Measurements from ENCODE around the gene STX11. TPM values are rescaled to one million over a fixed set of nuclear protein-coding genes. Genes with fewer than 3 reads are reported as not detected.

The STX11 gene
- total RNA-seq, 1 donor from 2014 or later = 54.1 TPM

DNA sequence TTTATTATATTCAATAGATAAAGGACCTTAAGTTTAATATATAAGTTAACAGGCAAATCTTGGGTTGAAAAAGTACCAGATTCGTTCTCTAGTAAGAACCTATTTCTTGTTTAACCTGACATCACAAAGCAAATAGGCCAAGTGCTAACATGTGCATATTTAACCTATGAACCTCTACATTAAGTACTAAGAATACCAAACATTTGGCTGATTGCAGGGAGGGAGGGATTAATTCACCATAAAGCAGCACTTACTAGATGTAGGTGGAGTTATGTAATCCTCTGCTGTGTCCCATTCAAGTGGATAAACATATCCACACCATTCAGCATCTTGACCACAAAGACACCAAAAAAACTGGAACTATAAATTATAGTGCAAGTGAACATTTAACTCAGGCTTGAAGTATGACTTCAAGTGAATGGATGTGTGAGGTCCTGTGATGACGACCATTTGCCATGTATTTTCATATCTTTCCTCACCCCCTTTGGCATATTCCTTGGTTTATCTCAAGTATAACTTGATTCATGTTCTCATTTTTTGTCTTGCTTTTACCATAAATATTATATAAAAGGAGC is 10.2 kb downstream of the STX11 start:
- TF ChIP-seq, protein P1, sequence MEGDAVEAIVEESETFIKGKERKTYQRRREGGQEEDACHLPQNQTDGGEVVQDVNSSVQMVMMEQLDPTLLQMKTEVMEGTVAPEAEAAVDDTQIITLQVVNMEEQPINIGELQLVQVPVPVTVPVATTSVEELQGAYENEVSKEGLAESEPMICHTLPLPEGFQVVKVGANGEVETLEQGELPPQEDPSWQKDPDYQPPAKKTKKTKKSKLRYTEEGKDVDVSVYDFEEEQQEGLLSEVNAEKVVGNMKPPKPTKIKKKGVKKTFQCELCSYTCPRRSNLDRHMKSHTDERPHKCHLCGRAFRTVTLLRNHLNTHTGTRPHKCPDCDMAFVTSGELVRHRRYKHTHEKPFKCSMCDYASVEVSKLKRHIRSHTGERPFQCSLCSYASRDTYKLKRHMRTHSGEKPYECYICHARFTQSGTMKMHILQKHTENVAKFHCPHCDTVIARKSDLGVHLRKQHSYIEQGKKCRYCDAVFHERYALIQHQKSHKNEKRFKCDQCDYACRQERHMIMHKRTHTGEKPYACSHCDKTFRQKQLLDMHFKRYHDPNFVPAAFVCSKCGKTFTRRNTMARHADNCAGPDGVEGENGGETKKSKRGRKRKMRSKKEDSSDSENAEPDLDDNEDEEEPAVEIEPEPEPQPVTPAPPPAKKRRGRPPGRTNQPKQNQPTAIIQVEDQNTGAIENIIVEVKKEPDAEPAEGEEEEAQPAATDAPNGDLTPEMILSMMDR (IDR thresholded peaks at IDR 0.05) = no peak
- Histone ChIP-seq H3K9me3 (no peaks in the 10 kb centered on the region), H3K27ac (no peak overlapping the region), H3K4me1 (peaks cover 68% of the 10 kb centered on the region), H3K27me3 (ENCODE audit: low read depth) (no peaks in the 10 kb centered on the region), H3K4me3 (no peak overlapping the region), H3K36me3 (peaks cover 5% of the 10 kb centered on the region)
- DNase-seq (no peak), ATAC-seq (peak in 1 of 2 donors; percentile 17)
- intact Hi-C loops (cut with DNase I) = no loop called here

DNA sequence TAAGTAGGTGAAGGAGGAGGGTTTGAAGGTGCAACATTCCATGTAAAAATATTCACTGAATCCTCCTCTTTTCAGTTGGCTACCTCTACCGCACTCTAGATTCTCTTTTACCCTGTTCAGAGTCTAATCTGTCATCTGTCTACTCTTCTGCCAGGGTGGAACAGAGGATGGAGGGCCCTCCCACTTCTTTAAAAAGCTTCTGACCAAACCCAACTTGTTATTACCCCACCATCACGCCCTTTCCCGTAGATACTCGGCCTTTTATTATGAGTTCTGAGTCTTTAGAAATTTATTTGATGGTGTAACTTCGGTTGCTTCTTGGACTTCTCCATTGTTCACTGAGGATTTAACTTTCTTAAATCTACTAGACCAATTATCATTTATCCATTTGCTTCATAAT is 11.7 kb downstream of the STX11 start:
- H3K27me3 ChIP-seq (ENCODE audit: low read depth) = no peaks in the 10 kb centered on the region
- ATAC-seq = peak; percentile 22 to 71

DNA sequence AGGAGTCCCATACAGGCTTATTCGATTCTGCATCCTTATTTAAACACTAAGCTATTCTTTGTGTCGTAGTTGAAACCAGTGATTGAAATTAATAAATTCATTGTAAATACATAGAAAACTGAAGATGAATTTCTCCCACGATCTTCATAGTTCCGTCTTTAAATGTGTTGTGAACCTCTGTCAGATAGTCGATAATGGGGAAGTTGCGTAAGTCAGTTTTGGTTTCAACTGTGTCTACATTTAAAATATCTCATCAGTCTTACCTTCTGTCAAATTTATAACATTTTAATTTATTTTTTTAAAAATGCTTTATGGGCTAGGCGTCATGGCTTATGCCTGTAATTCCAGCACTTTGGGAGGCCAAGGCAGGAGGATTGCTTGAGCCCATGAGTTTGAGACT is 12.7 kb downstream of the STX11 start:
- Histone ChIP-seq H3K36me3 (no peaks in the 10 kb centered on the region), H3K27ac (peak overlapping the region; percentile 7), H3K4me3 (no peak overlapping the region), H3K4me1 (peaks cover 54% of the 10 kb centered on the region), H3K27me3 (ENCODE audit: low read depth) (no peaks in the 10 kb centered on the region), H3K9me3 (no peaks in the 10 kb centered on the region)
- no peak for DNase-seq
- ATAC-seq = no peak
- intact Hi-C loops (cut with DNase I) = no loop called here
- TF ChIP-seq, protein P1 (IDR thresholded peaks at IDR 0.05) = no peak

More for the DNA sequence above, 11.7 kb downstream of the STX11 start:
- Histone ChIP-seq H3K4me1 (peaks cover 64% of the 10 kb centered on the region), H3K27ac (peak overlapping the region; percentile 20), H3K9me3 (no peaks in the 10 kb centered on the region), H3K36me3 (peaks cover 3% of the 10 kb centered on the region), H3K4me3 (no peak overlapping the region)
- no peak for DNase-seq
- TF ChIP-seq, protein P1 (IDR thresholded peaks at IDR 0.05) = no peak
- intact Hi-C loops (cut with DNase I) = no loop called here

DNA sequence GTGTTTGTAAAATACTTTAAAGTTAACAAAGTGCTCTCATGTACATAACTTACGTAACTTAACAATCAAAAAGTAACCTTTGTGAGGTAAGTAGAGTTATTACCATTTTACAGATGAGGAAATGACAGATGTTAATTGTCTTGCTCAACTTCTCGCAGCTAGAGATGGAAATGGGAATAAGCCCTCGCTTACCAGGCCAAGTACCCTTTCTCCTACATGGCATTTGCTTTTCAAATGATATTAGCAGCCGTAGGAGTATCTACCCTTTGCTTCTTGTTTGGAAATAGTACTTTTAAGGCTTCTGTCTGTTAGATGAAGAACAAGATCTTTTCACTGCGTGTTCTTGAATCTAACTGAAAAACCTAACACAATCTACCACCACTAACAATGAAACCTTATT is 15.5 kb downstream of the STX11 start:
- no peak for DNase-seq
- Histone ChIP-seq H3K36me3 (peaks cover 11% of the 10 kb centered on the region), H3K27me3 (ENCODE audit: low read depth) (no peaks in the 10 kb centered on the region), H3K4me3 (no peak overlapping the region), H3K4me1 (peaks cover 26% of the 10 kb centered on the region), H3K27ac (no peak overlapping the region), H3K9me3 (no peaks in the 10 kb centered on the region)
- intact Hi-C loops (cut with DNase I) = no loop called here
- ATAC-seq = peak in 1 of 2 donors; percentile 61
- TF ChIP-seq, protein P1 (IDR thresholded peaks at IDR 0.05) = no peak

DNA sequence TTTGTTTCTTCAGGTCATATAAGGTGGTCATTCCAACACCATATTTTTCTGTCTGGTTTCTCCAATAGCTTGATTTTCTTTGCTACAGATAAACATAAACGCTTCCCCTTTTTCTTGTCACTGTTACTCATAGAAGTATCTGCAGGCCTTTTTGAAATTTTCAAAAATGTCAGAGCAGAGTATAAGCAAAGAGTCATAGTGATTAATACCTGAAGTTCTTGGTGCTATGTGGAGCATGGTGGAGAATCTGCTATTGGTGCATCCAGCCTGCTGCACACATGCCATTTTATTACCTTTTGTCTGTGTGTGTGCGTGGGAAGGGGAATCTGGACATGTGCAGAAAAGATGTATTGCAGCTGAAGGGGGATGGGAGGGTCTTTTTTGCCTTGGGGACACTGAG is 19.7 kb downstream of the STX11 start:
- no peaks in the 10 kb centered on the region for H3K9me3 ChIP-seq
- H3K27ac ChIP-seq = no peak overlapping the region
- H3K4me1 ChIP-seq = peaks cover 9% of the 10 kb centered on the region
- no peaks in the 10 kb centered on the region for H3K27me3 ChIP-seq (ENCODE audit: low read depth)
- no peak for DNase-seq
- peaks cover 22% of the 10 kb centered on the region for H3K36me3 ChIP-seq
- TF ChIP-seq, protein P1 (IDR thresholded peaks at IDR 0.05) = no peak
- intact Hi-C loops (cut with DNase I) = no loop called here
- no peak overlapping the region for H3K4me3 ChIP-seq
- no peak for ATAC-seq
